Calu3 (cell line): ENCODE measurements around the gene GTPBP4. TPM values are rescaled to one million over a fixed set of nuclear protein-coding genes. Genes with fewer than 3 reads are reported as not detected.

Source experiments
- BruUV-seq: library from RNA; stranded (reverse); fragments of 400-500 nt; replicated peaks from 2 replicates; lab custom pipeline; 2021; lab: Mats Ljungman, UMichigan
- CTCF ChIA-PET: fragments of 300-600 bp; sonication (Branson Sonifier 250); formaldehyde crosslinking; loops from one replicate; lab custom pipeline; 2022; ENCODE audit warnings: antibody characterized with exemption; lab: Charles Lee
- DNase-seq: peaks from one replicate; pipeline ENCODE4 v3.0.0; 2022
- H3K27ac Mint-ChIP-seq: one replicate; pipeline ENCODE4 v1.8.0; 2022; ENCODE audit warnings: mixed read lengths; ENCODE audit not compliant: unreplicated experiment
- H3K27me3 Mint-ChIP-seq: one replicate; pipeline ENCODE4 v1.8.0; 2022; ENCODE audit warnings: mixed read lengths; ENCODE audit not compliant: unreplicated experiment
- H3K36me3 Mint-ChIP-seq: one replicate; pipeline ENCODE4 v1.8.0; 2022; ENCODE audit warnings: mild to moderate bottlenecking, moderate library complexity, mixed read lengths; ENCODE audit not compliant: insufficient read depth, unreplicated experiment
- H3K4me1 Mint-ChIP-seq: one replicate; pipeline ENCODE4 v1.8.0; 2022; ENCODE audit warnings: mild to moderate bottlenecking, low read depth, mixed read lengths; ENCODE audit not compliant: unreplicated experiment
- H3K4me3 Mint-ChIP-seq: one replicate; pipeline ENCODE4 v1.8.0; 2022; ENCODE audit warnings: mild to moderate bottlenecking, low read depth, moderate library complexity, mixed read lengths; ENCODE audit not compliant: unreplicated experiment
- H3K9me3 Mint-ChIP-seq: one replicate; pipeline ENCODE4 v1.8.0; 2022; ENCODE audit warnings: low read depth, mixed read lengths; ENCODE audit not compliant: unreplicated experiment
- CTCF ChIP-seq: fragments of 200-600 bp; IDR thresholded peaks from one replicate; pipeline ENCODE4 v1.8.0; 2022; ENCODE audit warnings: antibody characterized with exemption; ENCODE audit not compliant: unreplicated experiment
- intact Hi-C: fragments of 100-400 bp; cut with micrococcal nuclease; formaldehyde crosslinking; loops from one replicate; pipeline ENCODE4 v1.10.0; 2022; ENCODE audit not compliant: unreplicated experiment
- total RNA-seq: library from RNA; stranded (reverse); gene quantifications from 2 replicates; pipeline ENCODE4 v1.2.3, GENCODE V29; 2022

Gene GTPBP4
- total RNA-seq, 1 experiment from 2014 or later: 123 TPM

- BruUV-seq: no TSS peak
- Mint-ChIP-seq H3K4me3 (peak overlapping the region; percentile 32), H3K27ac (peak overlapping the region; percentile 70), H3K36me3 (peaks cover 22% of the 10 kb centered on the region), H3K9me3 (no peaks in the 10 kb centered on the region), H3K27me3 (no peaks in the 10 kb centered on the region), H3K4me1 (peaks cover 55% of the 10 kb centered on the region)
- TF ChIP-seq CTCF: no peak
- CTCF ChIA-PET: interaction anchor here (0.5 to 2.2 kb wide), 4 partner anchors 13 to 285 kb away, joined by 4 to 10 read pairs (median 6); no protein-coding TSS in a partner anchor
- intact Hi-C loops: loop anchor here (1.0 kb wide), 1 partner anchor 16 kb away; no protein-coding TSS in a partner anchor
- DNase-seq: no peak
Observed at GRCh38 chr10:970311-971149, 17.7 kb upstream of the GTPBP4 start.

- Mint-ChIP-seq H3K36me3 (peaks cover 24% of the 10 kb centered on the region), H3K4me3 (peak overlapping the region; percentile 32), H3K4me1 (peaks cover 55% of the 10 kb centered on the region), H3K9me3 (no peaks in the 10 kb centered on the region), H3K27ac (peak overlapping the region; percentile 70), H3K27me3 (no peaks in the 10 kb centered on the region)
- CTCF ChIA-PET: interaction anchor here (0.6 to 2.2 kb wide), 3 partner anchors 12 to 247 kb away, joined by 4 to 10 read pairs (median 7); no protein-coding TSS in a partner anchor
- TSS peak; percentile 36 for BruUV-seq
- TF ChIP-seq CTCF: no peak
- intact Hi-C loops: loop anchor here (1.0 kb wide), 1 partner anchor 15 kb away; no protein-coding TSS in a partner anchor
- DNase-seq: no peak
Observed at GRCh38 chr10:971150-971542, 17.1 kb upstream of the GTPBP4 start.

- no peak for TF ChIP-seq CTCF
- Mint-ChIP-seq H3K36me3 (peaks cover 29% of the 10 kb centered on the region), H3K27me3 (no peaks in the 10 kb centered on the region), H3K9me3 (peaks cover 3% of the 10 kb centered on the region), H3K27ac (peak overlapping the region; percentile 70), H3K4me3 (peak overlapping the region; percentile 32), H3K4me1 (peaks cover 55% of the 10 kb centered on the region)
- BruUV-seq: no TSS peak
- CTCF ChIA-PET: interaction anchor here (1.4 to 2.2 kb wide), 2 partner anchors 12 to 15 kb away, joined by 4 to 10 read pairs; no protein-coding TSS in a partner anchor
- intact Hi-C loops: loop anchor here (1.0 kb wide), 1 partner anchor 15 kb away; no protein-coding TSS in a partner anchor
- no peak for DNase-seq
Observed at GRCh38 chr10:971613-972012, 16.6 kb upstream of the GTPBP4 start.

GRCh38 chr10:972763-973162 lies 15.5 kb upstream of the GTPBP4 start:
- BruUV-seq: no TSS peak
- no peak for DNase-seq
- Mint-ChIP-seq H3K4me1 (peaks cover 55% of the 10 kb centered on the region), H3K27me3 (no peaks in the 10 kb centered on the region), H3K27ac (peak overlapping the region; percentile 70), H3K9me3 (peaks cover 3% of the 10 kb centered on the region), H3K36me3 (peaks cover 31% of the 10 kb centered on the region), H3K4me3 (no peak overlapping the region)
- intact Hi-C loops: no loop called here
- TF ChIP-seq CTCF: no peak
- CTCF ChIA-PET: interaction anchor here (2.1 to 2.2 kb wide), 2 partner anchors 11 to 14 kb away, joined by 10 to 12 read pairs; no protein-coding TSS in a partner anchor
